GM19025 (cell line): ENCODE data around the gene MTNR1B.

ENCODE experiments used
- ATAC-seq: cut with Tn5 transposase; IDR thresholded peaks from one replicate; pipeline ENCODE4 v1.9.1; 2021; ENCODE audit warnings: mild to moderate bottlenecking, low read depth, moderate library complexity; ENCODE audit not compliant: unreplicated experiment

MTNR1B gene

GRCh38 chr11:93031386-93031785, 61.9 kb downstream of the MTNR1B start:
- ATAC-seq, result no peak
